K562 (cell line): ENCODE measurements around the gene CLEC4E. TPM values are rescaled to one million over a fixed set of nuclear protein-coding genes. Genes with fewer than 3 reads are reported as not detected.

ENCODE experiments used
- ATAC-seq: fragments of 200-7000 bp; cut with Tn5 transposase; 3 replicates; pipeline ENCODE4 v1.9.1; 2020; ENCODE audit warnings: moderate library complexity
- BruUV-seq: library from RNA; stranded (reverse); fragments of 400-500 nt; replicated peaks from 2 replicates; lab custom pipeline; 2021; lab: Mats Ljungman, UMichigan
- CTCF ChIA-PET: fragments of 300-600 bp; formaldehyde crosslinking; extraction: SDS; loops from one replicate; lab custom pipeline; 2021; ENCODE audit warnings: low intra/inter-chr PET ratio; lab: Yijun Ruan, JAX
- POLR2A ChIA-PET: fragments of 300-600, 350-650 bp; sonication (Branson Sonifier 250); formaldehyde crosslinking; extraction: SDS; loops from one replicate; lab custom pipeline; 2021; ENCODE audit warnings: antibody characterized with exemption, inconsistent platforms; lab: Yijun Ruan, JAX
- DNase-seq, 4 experiments: peaks; one replicate each; pipeline versions ENCODE4 v3.0.0 to v3.0.0-alpha.2; 2011 to 2018; ENCODE audit warnings: low spot score in 3 of 4, mixed read lengths in 3 of 4; ENCODE audit errors: extremely low read depth in 1 of 4
- FAIRE-seq: peaks from 2 replicates; lab custom pipeline; 2011; peaks lifted over from hg19 to GRCh38; lab: Jason Lieb, UNC
- H2AFZ ChIP-seq: 2 replicates; pipeline ENCODE4 v1.6.0; 2011; ENCODE audit warnings: low read depth, low read length, control low read depth, inconsistent platforms
- H3K27ac ChIP-seq: fragments of 200-600 bp; 3 replicates; pipeline ENCODE4 v1.8.0; 2011; ENCODE audit warnings: low read depth, mild to moderate bottlenecking, control low read depth, inconsistent platforms, low read length, moderate library complexity, mixed read lengths; ENCODE audit errors: extremely low read depth
- H3K27me3 ChIP-seq, 2 experiments: fragments of 300-600 bp in 1 of 2; 2 replicates in 1 of 2; 3 replicates in 1 of 2; pipeline versions ENCODE4 v1.6.0 to v1.8.0; 2011; ENCODE audit warnings: inconsistent platforms in 2 of 2, low read length in 2 of 2, mild to moderate bottlenecking in 1 of 2, mixed read lengths in 1 of 2, moderate library complexity in 1 of 2; ENCODE audit not compliant: control insufficient read depth in 2 of 2, insufficient read depth in 2 of 2
- H3K36me3 ChIP-seq: fragments of 300-600 bp; 3 replicates; pipeline ENCODE4 v1.8.0; 2011; ENCODE audit warnings: mild to moderate bottlenecking, low read length, inconsistent platforms; ENCODE audit not compliant: control insufficient read depth, insufficient read depth
- H3K4me1 ChIP-seq, 2 experiments: fragments of 200-600 bp in 1 of 2; replicated peaks in 1 of 2; 2 replicates in 1 of 2; 3 replicates in 1 of 2; pipeline versions ENCODE4 v1.5.1 to v1.8.0; 2011; ENCODE audit warnings: inconsistent platforms in 2 of 2, low read length in 2 of 2, mild to moderate bottlenecking in 1 of 2, mixed read lengths in 1 of 2, moderate library complexity in 1 of 2; ENCODE audit not compliant: control insufficient read depth in 2 of 2, insufficient read depth in 2 of 2
- H3K4me2 ChIP-seq: 2 replicates; pipeline ENCODE4 v1.6.1; 2011; ENCODE audit warnings: low read length, control low read depth, inconsistent platforms, mixed read lengths; ENCODE audit not compliant: insufficient read depth
- H3K4me3 ChIP-seq: fragments of 200-600 bp; sonication (generic), shearing (Covaris generic); 2 replicates; pipeline ENCODE4 v1.5.1; 2016; ENCODE audit warnings: control low read depth, inconsistent platforms
- H3K79me2 ChIP-seq: fragments of 200-600 bp; 3 replicates; pipeline ENCODE4 v1.8.0; 2011; ENCODE audit warnings: low read length, inconsistent platforms; ENCODE audit not compliant: control insufficient read depth, insufficient read depth
- H3K9ac ChIP-seq, 2 experiments: 2 replicates each; pipeline versions ENCODE4 v1.6.0 to v1.6.1; 2011; ENCODE audit warnings: low read depth in 2 of 2, low read length in 2 of 2, control low read depth in 1 of 2, inconsistent platforms in 1 of 2, mild to moderate bottlenecking in 1 of 2, mixed read lengths in 1 of 2; ENCODE audit not compliant: insufficient read depth in 1 of 2
- H3K9me1 ChIP-seq: one replicate; pipeline ENCODE4 v1.6.0; 2011; ENCODE audit warnings: inconsistent platforms, mild to moderate bottlenecking, low read length, moderate library complexity; ENCODE audit not compliant: control insufficient read depth, insufficient read depth
- H3K9me3 ChIP-seq: replicated peaks from 2 replicates; pipeline ENCODE4 v1.5.1; 2011; ENCODE audit warnings: low read depth, low read length, inconsistent platforms; ENCODE audit not compliant: control insufficient read depth, insufficient read depth
- H4K20me1 ChIP-seq: replicated peaks from 2 replicates; pipeline ENCODE4 v1.6.1; 2011; ENCODE audit warnings: low read length, inconsistent platforms, mixed read lengths; ENCODE audit not compliant: control insufficient read depth, insufficient read depth
- ATF3 ChIP-seq, 2 experiments: fragments of 450-650 bp in 1 of 2; sonication (generic) in 1 of 2; formaldehyde crosslinking in 1 of 2; IDR thresholded peaks in 1 of 2; conservative IDR thresholded peaks in 1 of 2; 2 replicates each; pipeline versions ENCODE4 v1.6.1 to v1.8.1; 2016 to 2023; ENCODE audit warnings: mild to moderate bottlenecking in 2 of 2, moderate library complexity in 2 of 2, inconsistent platforms in 1 of 2, missing genetic modification reagents in 1 of 2
- ETV6 ChIP-seq, 3 experiments: fragments of 150-350 bp in 1 of 3; sonication (generic) in 1 of 3; formaldehyde crosslinking in 1 of 3; IDR thresholded peaks; 2 replicates each; pipeline versions ENCODE4 v1.6.1 to v1.8.0; 2014 to 2022; ENCODE audit warnings: borderline replicate concordance in 2 of 3, low read depth in 2 of 3, antibody characterized with exemption in 1 of 3, low read length in 1 of 3, mild to moderate bottlenecking in 1 of 3, missing genetic modification reagents in 1 of 3
- GABPA ChIP-seq: fragments of 200-800 bp; sonication (Bioruptor generic); conservative IDR thresholded peaks from 2 replicates; pipeline ENCODE4 v1.6.1; 2016; ENCODE audit warnings: low read depth, missing genetic modification characterization, missing compliant biosample characterization
- HEY1 ChIP-seq: fragments of 250-450 bp; sonication (Bioruptor Pico); IDR thresholded peaks from 2 replicates; pipeline ENCODE4 v1.5.0; 2020; ENCODE audit warnings: mild to moderate bottlenecking, moderate library complexity, borderline replicate concordance
- ILK ChIP-seq: fragments of 450-650 bp; IDR thresholded peaks from 2 replicates; pipeline ENCODE4 v1.6.1; 2016; ENCODE audit warnings: missing genetic modification characterization, low read depth, mild to moderate bottlenecking, missing compliant biosample characterization, moderate library complexity, borderline replicate concordance
- KDM2B ChIP-seq: fragments of 250-450 bp; sonication (Bioruptor Pico); IDR thresholded peaks from 2 replicates; pipeline ENCODE4 v1.8.0; 2021; ENCODE audit warnings: mild to moderate bottlenecking, moderate library complexity
- KDM5B ChIP-seq: fragments of 200-600 bp; sonication (generic); IDR thresholded peaks from 2 replicates; pipeline ENCODE4 v1.6.1; 2012; ENCODE audit warnings: low read depth, mild to moderate bottlenecking, moderate library complexity, low read length, control low read depth, inconsistent platforms; ENCODE audit not compliant: insufficient replicate concordance
- SFPQ ChIP-seq: fragments of 200-400 bp; formaldehyde crosslinking; IDR thresholded peaks from 2 replicates; pipeline ENCODE4 v1.6.1; 2017; ENCODE audit warnings: mild to moderate bottlenecking, low read depth, low read length, moderate library complexity
- SPI1 ChIP-seq: IDR thresholded peaks from 2 replicates; pipeline ENCODE4 v1.6.1; 2011; ENCODE audit warnings: low read depth, low read length, control low read depth, borderline replicate concordance
- TEAD4 ChIP-seq, 2 experiments: sonication (generic) in 1 of 2; formaldehyde crosslinking in 1 of 2; IDR thresholded peaks; 2 replicates each; pipeline versions ENCODE4 v1.6.1 to v1.8.0; 2012 to 2022; ENCODE audit warnings: borderline replicate concordance in 1 of 2, inconsistent platforms in 1 of 2, low read length in 1 of 2, mild to moderate bottlenecking in 1 of 2, missing genetic modification reagents in 1 of 2
- ZNF316 ChIP-seq: fragments of 450-650 bp; IDR thresholded peaks from 2 replicates; pipeline ENCODE4 v1.6.1; 2016
- WGBS: fragments of 100-300 bp; shearing (Covaris generic); methylation state at CpG from one replicate; pipeline ENCODE4 v1.1.6; 2016; ENCODE audit warnings: low coverage, mixed read lengths; ENCODE audit not compliant: insufficient coverage; ENCODE audit errors: missing lambda C conversion rate; 5-methylcytosine and 5-hydroxymethylcytosine counted together
- in situ Hi-C: fragments of 300-500 bp; cut with MboI; formaldehyde crosslinking; loops from 4 replicates; pipeline ENCODE4 v1.15.0; 2018; ENCODE audit warnings: inconsistent platforms, mixed read lengths
- intact Hi-C: fragments of 100-400 bp; cut with micrococcal nuclease; formaldehyde crosslinking; loops from 2 replicates; pipeline ENCODE4 v1.14.2; 2022
- polyA plus RNA-seq, 8 experiments: library from polyadenylated mRNA; depleted of rRNA in 4 of 8; stranded (reverse) in 5 of 8; unstranded in 3 of 8; fragments of >200 nt; fragmentation: Nextera tagmentation in 2 of 8; fragmentation: Illumina TruSeq in 1 of 8; extraction: Ambion mirVana in 2 of 8; extraction: Trizol in 1 of 8; gene quantifications; 2 replicates each; pipeline versions ENCODE4 v1.2.1 to v1.2.3, GENCODE V29; 2011 to 2014; ENCODE audit warnings: inconsistent platforms in 1 of 8, missing spikeins in 1 of 8
- total RNA-seq, 7 experiments: library from RNA; depleted of rRNA in 6 of 7; stranded (reverse); fragments of >200 nt in 6 of 7; fragmentation: Illumina TruSeq in 2 of 7; extraction: Trizol in 2 of 7; gene quantifications; 2 replicates each; pipeline versions ENCODE4 v1.2.1 to v1.2.3, GENCODE V29; 2011 to 2021; ENCODE audit warnings: low replicate concordance in 1 of 7

CLEC4E gene
- total and polyA plus RNA-seq, 9 of the 15 experiments (the other 6 are each of a cell fraction or from before 2014, with no cell fraction given): not detected

- Histone ChIP-seq H3K79me2 (no peaks in the 10 kb centered on the region), H3K9me1 (no peaks in the 10 kb centered on the region), H3K9me3 (no peaks in the 10 kb centered on the region), H3K4me2 (no peak overlapping the region), H3K27me3 (no peaks in the 10 kb centered on the region), H3K4me3 (no peak overlapping the region), H2AFZ (peak overlapping the region; percentile 45; the same call in 1 of the 2 replicates), H3K36me3 (no peaks in the 10 kb centered on the region), H4K20me1 (no peaks in the 10 kb centered on the region), H3K4me1 (no peaks in the 10 kb centered on the region), H3K27ac (no peak overlapping the region), H3K9ac (no peak overlapping the region)
- WGBS: 14% methylated on average over 3 of the region's 3 CpGs
- intact Hi-C loops (no loop called here), in situ Hi-C loops (no loop called here)
- DNase-seq (peak in 1 of 4 experiments; percentile 4), FAIRE-seq (no peak), ATAC-seq (no peak)
- TF ChIP-seq TEAD4 (IDR thresholded peaks at IDR 0.05; ENCODE audit: low read length): peak; percentile 40; the same call in 1 of the 2 replicates
- no peak for TF ChIP-seq TEAD4 (CRISPR knock-in tag; IDR thresholded peaks at IDR 0.05; ENCODE audit: borderline replicate concordance)
- peak; percentile 48; the same call in 1 of the 2 replicates for TF ChIP-seq SPI1
- no peak for TF ChIP-seq ZNF316
- TF ChIP-seq ETV6 (IDR thresholded peaks at IDR 0.05; ENCODE audit: borderline replicate concordance in 1 of 2, low read depth in 2 of 2, low read length in 1 of 2): peak in 1 of 2 experiments; percentile 66; a peak in 1 of 4 replicates
- TF ChIP-seq ETV6 (CRISPR knock-in tag; IDR thresholded peaks at IDR 0.05; ENCODE audit: borderline replicate concordance): no peak
- CTCF ChIA-PET: no interaction called here
- BruUV-seq: no TSS peak
- POLR2A ChIA-PET: no interaction called here
These were observed 39.0 kb downstream of the CLEC4E start for GRCh38 chr12:8501720-8502119.

GRCh38 chr12:8499616-8500015, 41.1 kb downstream of the CLEC4E start:
- Histone ChIP-seq H3K4me3 (no peak overlapping the region), H3K9me1 (no peaks in the 10 kb centered on the region), H3K36me3 (no peaks in the 10 kb centered on the region), H3K27me3 (no peaks in the 10 kb centered on the region), H2AFZ (no peak overlapping the region), H3K27ac (no peak overlapping the region), H4K20me1 (no peaks in the 10 kb centered on the region), H3K9ac (no peak overlapping the region), H3K4me2 (no peak overlapping the region), H3K4me1 (no peaks in the 10 kb centered on the region), H3K79me2 (no peaks in the 10 kb centered on the region), H3K9me3 (no peaks in the 10 kb centered on the region)
- intact Hi-C loops (no loop called here), in situ Hi-C loops (no loop called here)
- CTCF ChIA-PET: no interaction called here
- DNase-seq (no peak), ATAC-seq (no peak), FAIRE-seq (no peak)
- no TSS peak for BruUV-seq
- POLR2A ChIA-PET: no interaction called here
- 0% methylated on average over 3 of the region's 4 CpGs for WGBS
- TF ChIP-seq ILK (tag): no peak
- TF ChIP-seq KDM2B (CRISPR knock-in tag): no peak
- no peak for TF ChIP-seq GABPA (tag)
- TF ChIP-seq HEY1 (CRISPR knock-in tag): no peak
- no peak for TF ChIP-seq SFPQ
- no peak for TF ChIP-seq ATF3 (IDR thresholded peaks at IDR 0.05)
- no peak for TF ChIP-seq ATF3 (CRISPR knock-in tag; conservative IDR thresholded peaks at IDR 0.05)
- TF ChIP-seq KDM5B: no peak
